ENCODE measurements around the gene SMARCC1. TPM values are rescaled to one million over a fixed set of nuclear protein-coding genes. Genes with fewer than 3 reads are reported as not detected.
"Not testable (repeated sequence)": the region's sequence is repeated elsewhere in the genome, so short reads cannot be mapped to it uniquely, and the experiment has no call there.

SMARCC1 gene
- total RNA-seq, result 10 to 100 TPM; 49.9 to 58.7 TPM

DNA sequence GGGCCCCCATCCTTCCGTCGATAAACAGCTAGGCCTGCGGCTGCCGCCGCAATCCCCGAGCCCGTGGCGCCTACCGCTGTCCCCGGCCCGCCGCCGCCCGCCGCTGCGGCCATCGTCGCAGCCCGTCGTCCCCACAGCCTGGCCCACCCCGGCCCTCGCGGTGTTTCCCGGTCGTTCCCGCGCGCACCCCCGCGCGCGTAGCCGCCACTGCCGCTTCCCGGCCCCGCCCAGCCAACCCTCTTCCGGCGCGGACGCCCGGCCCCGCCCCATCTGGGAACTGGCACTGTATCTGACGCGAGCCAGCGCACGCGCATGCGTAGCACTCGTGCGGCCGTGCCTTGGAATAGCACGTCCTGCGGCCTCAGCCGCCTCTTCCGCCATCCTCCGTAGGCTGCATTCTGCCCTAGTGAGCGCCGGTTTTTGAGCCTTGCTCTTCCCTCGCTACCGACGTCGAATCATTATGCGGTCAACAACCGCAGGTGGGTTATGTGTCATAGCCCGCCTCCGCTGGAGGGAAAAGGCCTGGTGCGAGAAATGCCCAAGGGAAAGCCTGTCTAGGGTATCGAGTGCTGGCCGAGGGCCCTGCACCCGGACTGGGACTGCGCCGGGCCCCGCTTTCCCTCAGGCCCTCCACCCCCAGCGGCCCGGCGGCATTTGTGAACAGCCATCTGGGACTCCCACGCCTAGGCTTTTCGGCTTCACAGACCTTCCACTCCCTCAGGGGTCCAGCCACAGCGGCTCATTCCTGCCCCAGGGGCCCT lies at the start of gene SMARCC1:
TSS of gene SMARCC1 (minus strand) at position 209 of the 761 bp plus-strand sequence. CDS start at position 113, 96 bp downstream.
- Histone ChIP-seq H3K4me3 (peak within 1 kb of the TSS; percentile 99 to 100), H3K27me3 (replicated peaks; ENCODE audit: insufficient read depth) (no peaks in the 10 kb centered on the region), H3K9me3 (no peaks in the 10 kb centered on the region), H3K36me3 (no peaks in the 10 kb centered on the region), H3K27ac (peak within 1 kb of the TSS; percentile 97 to 99), H3K4me1 (replicated peaks) (no peaks in the 10 kb centered on the region)
- TF ChIP-seq CTCF (IDR thresholded peaks at IDR 0.05), result peak in 2 of 4 experiments; percentile 37 to 59
- TF ChIP-seq POLR2AphosphoS5 (IDR thresholded peaks at IDR 0.05), result peak; percentile 97
- TF ChIP-seq POLR2A (IDR thresholded peaks at IDR 0.05), result peak; percentile 91
- DNase-seq (ENCODE audit: low spot score), result peak; percentile 96
- intact Hi-C loops (cut with DNase I), result loop anchor here (10.0 kb wide), 1 partner anchor 367 kb away; no protein-coding TSS in a partner anchor
- WGBS, result under 1% methylated on average over 79 of the region's 79 CpGs

- H3K27ac ChIP-seq; H3K4me1 ChIP-seq (replicated peaks); intact Hi-C loops (cut with DNase I); DNase-seq (ENCODE audit: low spot score); H3K9me3 ChIP-seq; H3K4me3 ChIP-seq; H3K27me3 ChIP-seq (replicated peaks; ENCODE audit: insufficient read depth): not testable (repeated sequence)
- 93% methylated on average over 9 of the region's 9 CpGs for WGBS
- peaks cover 0 to 16% of the 10 kb centered on the region in 2 donors for H3K36me3 ChIP-seq
These were observed 47.8 kb upstream of the SMARCC1 start for GRCh38 chr3:47829482-47829881.

DNA sequence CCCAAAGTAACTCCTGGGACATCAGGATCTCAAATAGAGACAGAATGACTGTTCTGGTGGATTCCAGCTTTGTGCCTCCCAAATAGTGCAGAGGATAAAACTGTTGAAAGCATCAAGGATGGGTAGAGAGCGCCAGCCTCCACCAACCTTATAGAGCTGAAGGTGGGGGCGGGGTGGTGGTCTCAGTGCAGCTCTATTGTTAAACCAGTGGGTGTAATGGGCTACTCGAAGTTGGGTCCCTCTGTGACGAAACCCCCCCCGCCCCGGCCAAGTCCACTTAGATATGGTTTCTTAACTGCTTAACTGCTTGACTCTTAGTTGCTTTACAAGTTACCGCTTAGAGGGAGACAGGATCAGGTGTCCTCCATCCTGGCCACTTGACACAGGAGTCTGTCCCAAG lies 43.9 kb upstream of the SMARCC1 start:
- peak overlapping the region; percentile 81 to 85 for H3K4me3 ChIP-seq
- H3K4me1 ChIP-seq (replicated peaks), result no peaks in the 10 kb centered on the region
- no peaks in the 10 kb centered on the region for H3K27me3 ChIP-seq (replicated peaks; ENCODE audit: insufficient read depth)
- peak overlapping the region; percentile 76 to 80 for H3K27ac ChIP-seq
- H3K36me3 ChIP-seq, result peaks cover 0 to 7% of the 10 kb centered on the region in 2 donors
- DNase-seq (ENCODE audit: low spot score), result no peak
- 17% methylated on average over 7 of the region's 7 CpGs for WGBS
- intact Hi-C loops (cut with DNase I), result no loop called here
- H3K9me3 ChIP-seq, result no peaks in the 10 kb centered on the region
- TF ChIP-seq POLR2AphosphoS5 (IDR thresholded peaks at IDR 0.05) (no peak), CTCF (IDR thresholded peaks at IDR 0.05) (no peak), POLR2A (IDR thresholded peaks at IDR 0.05) (no peak)

DNA sequence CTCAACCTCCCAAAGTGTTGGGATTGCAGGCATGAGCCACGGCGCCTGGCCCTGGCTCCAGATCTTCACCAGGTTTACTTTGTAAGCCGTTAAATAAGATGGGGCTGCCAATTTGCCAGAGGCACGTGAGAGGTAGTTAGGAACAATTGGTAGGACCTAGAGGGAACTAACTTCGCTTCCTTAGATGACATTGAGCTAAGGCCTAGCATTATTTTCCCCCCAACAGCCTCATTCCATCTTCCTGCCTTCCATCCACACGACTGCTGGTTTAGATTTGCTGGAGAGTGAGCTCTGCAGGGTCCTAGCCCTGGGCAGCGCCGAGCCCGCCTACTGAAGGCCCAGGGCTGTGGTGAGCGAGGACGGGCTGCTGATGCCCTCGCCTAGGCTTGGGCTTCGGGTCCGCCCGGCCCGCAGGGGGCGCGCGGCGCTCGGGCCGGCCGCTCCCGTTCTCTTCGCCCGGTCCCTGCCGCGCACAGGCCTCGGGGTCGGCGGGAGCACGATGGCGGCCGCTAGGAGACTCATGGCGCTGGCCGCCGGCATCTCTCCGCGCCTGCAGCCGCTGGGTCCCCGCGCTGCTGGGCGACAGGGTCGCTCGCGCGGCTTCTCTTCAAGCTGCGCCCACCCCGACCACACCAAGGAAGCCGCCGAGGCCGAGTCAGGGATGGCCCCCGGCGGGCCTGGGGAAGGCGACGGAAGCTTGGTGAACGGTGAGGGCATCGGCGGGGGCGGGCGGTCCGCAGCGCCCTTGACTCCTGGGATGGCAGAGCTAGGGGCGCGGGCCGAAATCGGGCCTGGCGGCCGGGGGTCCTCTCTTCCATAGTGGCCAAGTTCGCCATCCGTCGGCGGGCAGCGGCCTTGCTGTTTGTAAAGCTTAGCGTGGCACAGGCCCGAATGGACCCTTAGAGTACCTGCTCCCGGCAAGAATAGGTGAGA lies 43.1 kb upstream of the SMARCC1 start:
- WGBS, result 2% methylated on average over 75 of the region's 77 CpGs
- Histone ChIP-seq H3K27ac (peak overlapping the region; percentile 76 to 80), H3K4me1 (replicated peaks) (no peaks in the 10 kb centered on the region), H3K4me3 (peak overlapping the region; percentile 81 to 85), H3K9me3 (no peaks in the 10 kb centered on the region), H3K27me3 (replicated peaks; ENCODE audit: insufficient read depth) (no peaks in the 10 kb centered on the region), H3K36me3 (peaks cover 0 to 6% of the 10 kb centered on the region in 2 donors)
- intact Hi-C loops (cut with DNase I), result no loop called here
- DNase-seq (ENCODE audit: low spot score), result peak; percentile 64
- TF ChIP-seq POLR2AphosphoS5 (IDR thresholded peaks at IDR 0.05) (no peak), POLR2A (IDR thresholded peaks at IDR 0.05) (no peak), CTCF (IDR thresholded peaks at IDR 0.05) (peak; percentile 51 to 92 (median 80))

GRCh38 chr3:47817609-47818008 lies 35.9 kb upstream of the SMARCC1 start:
- WGBS, result 90% methylated on average over 7 of the region's 7 CpGs

More at GRCh38 chr3:47817609-47818008, 35.9 kb upstream of the SMARCC1 start:
- no peaks in the 10 kb centered on the region for H3K36me3 ChIP-seq
- DNase-seq (ENCODE audit: low spot score), result no peak
- intact Hi-C loops (cut with DNase I), result no loop called here
- H3K27me3 ChIP-seq (replicated peaks; ENCODE audit: insufficient read depth), result no peaks in the 10 kb centered on the region
- TF ChIP-seq POLR2A (IDR thresholded peaks at IDR 0.05) (no peak), POLR2AphosphoS5 (IDR thresholded peaks at IDR 0.05) (no peak), CTCF (IDR thresholded peaks at IDR 0.05) (no peak)
- H3K9me3 ChIP-seq, result no peaks in the 10 kb centered on the region
- no peak overlapping the region for H3K27ac ChIP-seq
- H3K4me1 ChIP-seq (replicated peaks), result no peaks in the 10 kb centered on the region
- no peak overlapping the region for H3K4me3 ChIP-seq
